MM.1S (cell line): ENCODE data around the gene NAB2.

Experiments
- CTCF ChIP-seq: fragments of 300-600 bp; sonication (generic); IDR thresholded peaks from 2 replicates; pipeline ENCODE4 v1.5.1; 2016; ENCODE audit warnings: antibody characterized with exemption, low read length, mixed read lengths
- EZH2 ChIP-seq: fragments of 300-600 bp; sonication (generic); optimal IDR thresholded peaks from 2 replicates; pipeline ENCODE3; 2017; ENCODE audit warnings: low read depth, mild to moderate bottlenecking, antibody characterized with exemption, low read length, mixed read lengths
- EZH2phosphoT487 ChIP-seq: fragments of 300-600 bp; sonication (generic); IDR thresholded peaks from 2 replicates; pipeline ENCODE4 v1.6.1; 2018; ENCODE audit warnings: antibody characterized with exemption, low read length

GRCh38 chr12:57134949-57135348 is 46.0 kb downstream of the NAB2 start:
- TF ChIP-seq CTCF (no peak), EZH2phosphoT487 (no peak), EZH2 (no peak)
